OCI-LY7 (cell line): ENCODE data around the gene MACROD2. TPM values are rescaled to one million over a fixed set of nuclear protein-coding genes. Genes with fewer than 3 reads are reported as not detected.

ENCODE experiments used
- BruUV-seq: library from RNA; stranded (reverse); fragments of 400-500 nt; replicated peaks from 2 replicates; lab custom pipeline; 2021; lab: Mats Ljungman, UMichigan
- CTCF ChIA-PET: fragments of 300-600 bp; sonication (Branson Sonifier 250); formaldehyde crosslinking; loops from one replicate; lab custom pipeline; 2022; ENCODE audit warnings: antibody characterized with exemption; ENCODE audit not compliant: unreplicated experiment; lab: Charles Lee
- POLR2A ChIA-PET: fragments of 300-600 bp; sonication (Branson Sonifier 250); formaldehyde crosslinking; loops from one replicate; lab custom pipeline; 2022; ENCODE audit warnings: antibody characterized with exemption; lab: Charles Lee
- DNase-seq: peaks from one replicate; pipeline ENCODE4 v3.0.0-alpha.2; 2015; ENCODE audit warnings: low spot score
- H2AFZ ChIP-seq: fragments of 200-600 bp; sonication (generic), shearing (Covaris generic); 2 replicates; pipeline ENCODE4 v1.6.1; 2014; ENCODE audit warnings: mild to moderate bottlenecking, antibody characterized with exemption, low read length, moderate library complexity
- H3K27ac ChIP-seq: fragments of 200-600 bp; sonication (generic); 2 replicates; pipeline ENCODE4 v1.5.1; 2014; ENCODE audit warnings: mixed run types, low read depth, mild to moderate bottlenecking, moderate library complexity, low read length, inconsistent platforms; ENCODE audit not compliant: poor library complexity, severe bottlenecking
- H3K36me3 ChIP-seq: fragments of 200-600 bp; sonication (generic); 2 replicates; pipeline ENCODE4 v1.6.1; 2014; ENCODE audit warnings: mild to moderate bottlenecking, antibody characterized with exemption, low read length, moderate library complexity, mixed read lengths; ENCODE audit not compliant: insufficient read depth
- H3K4me1 ChIP-seq: fragments of 200-600 bp; sonication (generic); 2 replicates; pipeline ENCODE4 v1.5.1; 2014; ENCODE audit warnings: mild to moderate bottlenecking, low read length; ENCODE audit not compliant: insufficient read depth, poor library complexity, severe bottlenecking
- H3K4me2 ChIP-seq: fragments of 200-600 bp; sonication (generic); 2 replicates; pipeline ENCODE4 v1.6.1; 2014; ENCODE audit warnings: mild to moderate bottlenecking, low read length
- H3K4me3 ChIP-seq: fragments of 200-600 bp; sonication (generic); 2 replicates; pipeline ENCODE4 v1.5.1; 2014; ENCODE audit warnings: mild to moderate bottlenecking, low read depth, low read length; ENCODE audit not compliant: poor library complexity, severe bottlenecking
- H3K79me2 ChIP-seq: fragments of 200-600 bp; sonication (generic); 2 replicates; pipeline ENCODE4 v1.6.1; 2016; ENCODE audit warnings: low read depth, mild to moderate bottlenecking, low read length, moderate library complexity, mixed read lengths; ENCODE audit not compliant: insufficient read depth
- H3K9me2 ChIP-seq: fragments of 200-600 bp; sonication (generic); 2 replicates; pipeline ENCODE4 v1.6.1; 2016; ENCODE audit warnings: mild to moderate bottlenecking, low read length, mixed read lengths; ENCODE audit not compliant: insufficient read depth
- H3K9me3 ChIP-seq: fragments of 200-600 bp; sonication (generic); 2 replicates; pipeline ENCODE4 v1.6.1; 2014; ENCODE audit warnings: mild to moderate bottlenecking, mixed run types, low read length, mixed read lengths
- H4K20me1 ChIP-seq: fragments of 200-600 bp; sonication (generic); 2 replicates; pipeline ENCODE4 v1.6.1; 2014; ENCODE audit warnings: mild to moderate bottlenecking, antibody characterized with exemption, low read length, moderate library complexity, mixed read lengths; ENCODE audit not compliant: insufficient read depth
- CTCF ChIP-seq: fragments of 200-600 bp; sonication (generic); conservative IDR thresholded peaks from 2 replicates; pipeline ENCODE4 v1.5.1; 2014; ENCODE audit warnings: mild to moderate bottlenecking, antibody characterized with exemption, low read length, moderate library complexity, mixed read lengths
- EZH2phosphoT487 ChIP-seq: fragments of 200-600 bp; sonication (generic); IDR thresholded peaks from 2 replicates; pipeline ENCODE4 v1.6.1; 2018; ENCODE audit warnings: low read depth, borderline replicate concordance, mild to moderate bottlenecking, mixed run types, antibody characterized with exemption, low read length, moderate library complexity, mixed read lengths
- intact Hi-C: fragments of 100-400 bp; cut with micrococcal nuclease; formaldehyde crosslinking; loops from one replicate; pipeline ENCODE4 v1.10.0; 2022; ENCODE audit not compliant: unreplicated experiment
- total RNA-seq, 2 experiments: library from RNA; depleted of rRNA in 1 of 2; stranded (reverse); fragments of >200 nt in 1 of 2; shearing (Covaris generic) in 1 of 2; gene quantifications; 2 replicates each; pipeline ENCODE4 v1.2.3, GENCODE V29; 2014 to 2022

Gene MACROD2
- total RNA-seq, 2 experiments from 2014 or later = 0.09 to 4.5 TPM

- Histone ChIP-seq H4K20me1 (no peaks in the 10 kb centered on the region), H3K9me2 (no peaks in the 10 kb centered on the region), H3K4me3 (no peak overlapping the region), H3K4me1 (no peaks in the 10 kb centered on the region), H3K27ac (no peak overlapping the region), H3K9me3 (no peaks in the 10 kb centered on the region), H3K4me2 (no peak overlapping the region), H3K79me2 (no peaks in the 10 kb centered on the region), H3K36me3 (no peaks in the 10 kb centered on the region), H2AFZ (no peak overlapping the region)
- no TSS peak for BruUV-seq
- intact Hi-C loops = no loop called here
- POLR2A ChIA-PET = no interaction called here
- DNase-seq = no peak
- CTCF ChIA-PET = no interaction called here
- no peak for TF ChIP-seq CTCF
- TF ChIP-seq EZH2phosphoT487 = no peak
These were observed 624.1 kb downstream of the MACROD2 start for GRCh38 chr20:14619411-14619810.

- H3K9me2 ChIP-seq = no peaks in the 10 kb centered on the region
- intact Hi-C loops = no loop called here
- no peak overlapping the region for H3K27ac ChIP-seq
- DNase-seq = no peak
- H3K4me1 ChIP-seq = no peaks in the 10 kb centered on the region
- no peaks in the 10 kb centered on the region for H3K9me3 ChIP-seq
- CTCF ChIA-PET = no interaction called here
- POLR2A ChIA-PET = interaction anchor here (1.3 kb wide), 1 partner anchor 49 kb away, joined by 3 read pairs; no protein-coding TSS in a partner anchor
- H3K36me3 ChIP-seq = no peaks in the 10 kb centered on the region
- no peaks in the 10 kb centered on the region for H4K20me1 ChIP-seq
- TF ChIP-seq CTCF = no peak
- H2AFZ ChIP-seq = no peak overlapping the region
- no peak overlapping the region for H3K4me3 ChIP-seq
- BruUV-seq = no TSS peak
- no peaks in the 10 kb centered on the region for H3K79me2 ChIP-seq
- no peak overlapping the region for H3K4me2 ChIP-seq
These were observed 627.5 kb downstream of the MACROD2 start for GRCh38 chr20:14622796-14623195.

GRCh38 chr20:14631011-14631410, 635.7 kb downstream of the MACROD2 start:
- H2AFZ ChIP-seq = no peak overlapping the region
- POLR2A ChIA-PET = no interaction called here
- H3K9me3 ChIP-seq = no peaks in the 10 kb centered on the region
- TF ChIP-seq EZH2phosphoT487 (no peak), CTCF (no peak)
- no peak overlapping the region for H3K4me2 ChIP-seq
- H3K27ac ChIP-seq = no peak overlapping the region
- H3K9me2 ChIP-seq = no peaks in the 10 kb centered on the region
- H3K4me3 ChIP-seq = no peak overlapping the region
- intact Hi-C loops = no loop called here
- CTCF ChIA-PET = no interaction called here
- no TSS peak for BruUV-seq
- H4K20me1 ChIP-seq = no peaks in the 10 kb centered on the region
- no peaks in the 10 kb centered on the region for H3K79me2 ChIP-seq
- H3K4me1 ChIP-seq = no peaks in the 10 kb centered on the region
- no peak for DNase-seq
- H3K36me3 ChIP-seq = no peaks in the 10 kb centered on the region
